ENCODE measurements around the gene FOXL2NB.

FOXL2NB gene

GRCh38 chr3:138945709-138946662, 1.0 kb upstream of the FOXL2NB start:
- DNase-seq = no peak

GRCh38 chr3:138947495-138948121, 591 bp downstream of the FOXL2NB start:
- no peak for DNase-seq

GRCh38 chr3:138948371-138949001, 1.5 kb downstream of the FOXL2NB start:
- no peak for DNase-seq

GRCh38 chr3:138949002-138949418, 2.0 kb downstream of the FOXL2NB start:
- no peak for DNase-seq

GRCh38 chr3:138949445-138950005, 2.5 kb downstream of the FOXL2NB start:
- DNase-seq = no peak

GRCh38 chr3:138950006-138950644, 3.1 kb downstream of the FOXL2NB start:
- DNase-seq = no peak

- DNase-seq = no peak
Observed at GRCh38 chr3:138950701-138951100, 3.7 kb downstream of the FOXL2NB start.

- DNase-seq = no peak
Observed at GRCh38 chr3:138960417-138960852, 13.4 kb downstream of the FOXL2NB start.

- no peak for DNase-seq
Observed at GRCh38 chr3:138962854-138963560, 16.0 kb downstream of the FOXL2NB start.

GRCh38 chr3:138964264-138964663, 17.2 kb downstream of the FOXL2NB start:
- no peak for DNase-seq

- no peak for DNase-seq
Observed at GRCh38 chr3:138964923-138965322, 17.9 kb downstream of the FOXL2NB start.

- no peak for DNase-seq
Observed at GRCh38 chr3:138971766-138972320, 24.8 kb downstream of the FOXL2NB start.

GRCh38 chr3:138972941-138973340, 25.9 kb downstream of the FOXL2NB start:
- no peak for DNase-seq

GRCh38 chr3:138974462-138974861, 27.4 kb downstream of the FOXL2NB start:
- no peak for DNase-seq

- DNase-seq = no peak
Observed at GRCh38 chr3:138975351-138975750, 28.3 kb downstream of the FOXL2NB start.

- no peak for DNase-seq
Observed at GRCh38 chr3:138976047-138976446, 29.0 kb downstream of the FOXL2NB start.

- DNase-seq = no peak
Observed at GRCh38 chr3:138984816-138985215, 37.8 kb downstream of the FOXL2NB start.

GRCh38 chr3:138985932-138986331, 38.9 kb downstream of the FOXL2NB start:
- no peak for DNase-seq

GRCh38 chr3:138987181-138987580, 40.2 kb downstream of the FOXL2NB start:
- no peak for DNase-seq

- DNase-seq = no peak
Observed at GRCh38 chr3:138995706-138996105, 48.7 kb downstream of the FOXL2NB start.
